ENCODE measurements around the gene TBX10.
"Not testable (repeated sequence)": the region's sequence is repeated elsewhere in the genome, so short reads cannot be mapped to it uniquely, and the experiment has no call there.

- TF ChIP-seq CTCF (IDR thresholded peaks at IDR 0.05; ENCODE audit: borderline replicate concordance, extremely low read depth, low read length, poor library complexity, severe bottlenecking); EZH2 (IDR thresholded peaks at IDR 0.05; ENCODE audit: borderline replicate concordance, low read depth, low read length, severe bottlenecking): not testable (repeated sequence)
These were observed 18.9 kb downstream of the TBX10 start for GRCh38 chr11:67620621-67621020.

Measured in DND-41 (cell line).